H1 (cell line): ENCODE results near the gene RTKN2. TPM values are rescaled to one million over a fixed set of nuclear protein-coding genes. Genes with fewer than 3 reads are reported as not detected.

Experiments
- ASH2L ChIP-seq: fragments of 200-600, 300-600 bp; sonication (generic); IDR thresholded peaks from one replicate; pipeline ENCODE4 v1.7.1; 2017; ENCODE audit warnings: low read length
- EGR1 ChIP-seq: IDR thresholded peaks from 2 replicates; pipeline ENCODE4 v1.6.1; 2011; ENCODE audit warnings: low read depth, low read length, borderline replicate concordance
- GTF2F1 ChIP-seq: IDR thresholded peaks from 2 replicates; pipeline ENCODE4 v1.6.1; 2012; ENCODE audit warnings: low read depth, low read length, improper control_type of control experiment, borderline replicate concordance
- KDM4A ChIP-seq: IDR thresholded peaks from one replicate; pipeline ENCODE4 v1.7.1; 2012; ENCODE audit warnings: low read depth, mild to moderate bottlenecking, moderate library complexity, low read length, inconsistent platforms; ENCODE audit not compliant: severe bottlenecking
- KDM5A ChIP-seq: fragments of 200-600 bp; IDR thresholded peaks from 2 replicates; pipeline ENCODE4 v1.7.1; 2012; ENCODE audit warnings: mild to moderate bottlenecking, low read length, inconsistent platforms, mixed read lengths
- SIRT6 ChIP-seq: IDR thresholded peaks from one replicate; pipeline ENCODE4 v1.7.1; 2012; ENCODE audit warnings: low read length, inconsistent platforms
- polyA plus RNA-seq, 7 experiments: library from polyadenylated mRNA; depleted of rRNA in 3 of 7; stranded (reverse) in 5 of 7; unstranded in 2 of 7; fragments of >200 nt in 5 of 7; fragments of 200-250 nt in 2 of 7; gene quantifications; 1 replicate in 5 of 7; 2 replicates in 1 of 7; 4 replicates in 1 of 7; pipeline versions ENCODE4 v1.2.1 to v1.2.3, GENCODE V29; 2011 to 2013; ENCODE audit warnings: missing spikeins in 2 of 7, mixed read lengths in 2 of 7
- total RNA-seq: library from RNA; stranded (reverse); fragmentation: NEBNext Ultra II Directional; extraction: Animal tissue kit (Norgen Biotek cat#: 25700); gene quantifications from 2 replicates; pipeline ENCODE4 v1.2.1, GENCODE V29; 2021
- TF ChIP-seq, protein P1 (sequence below): IDR thresholded peaks from 2 replicates; pipeline ENCODE4 v1.6.1; 2011; ENCODE audit warnings: low read depth, mild to moderate bottlenecking, low read length; ENCODE audit not compliant: insufficient read depth

RTKN2 gene
- total and polyA plus RNA-seq, 2 of the 8 experiments (the other 6 are each of a cell fraction or from before 2014, with no cell fraction given): 5.1 to 24.6 TPM

DNA sequence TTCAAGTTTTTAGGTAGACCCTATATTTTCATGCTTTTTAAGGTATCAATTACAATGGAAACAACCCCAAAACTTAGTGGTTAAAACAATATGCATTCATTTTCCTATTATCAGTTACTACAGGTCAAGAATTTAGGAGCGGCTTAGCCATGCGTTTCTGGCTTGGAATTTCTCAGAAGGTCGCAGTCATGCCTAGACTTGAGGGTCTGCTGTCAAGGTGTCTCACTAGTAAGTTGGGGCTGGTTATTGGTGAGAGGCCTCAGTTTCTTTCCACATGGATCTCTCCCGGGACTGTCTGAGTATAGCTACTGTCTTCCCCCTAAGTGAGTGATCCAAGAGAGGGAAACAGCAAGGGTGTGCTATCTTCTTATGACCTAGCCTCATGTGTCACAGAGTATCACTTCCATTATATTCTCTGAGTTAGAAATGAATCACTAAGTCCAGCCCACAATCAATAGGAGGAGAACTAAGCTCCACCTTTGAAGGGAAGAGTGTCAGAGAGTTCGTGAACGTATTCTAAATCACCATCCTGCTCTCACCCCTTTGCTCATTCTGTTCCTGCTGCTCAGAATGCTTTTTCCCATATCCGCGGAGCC lies 80.5 kb downstream of the RTKN2 start (continued):
- TF ChIP-seq SIRT6 (no peak), ASH2L (no peak), KDM5A (no peak), KDM4A (no peak), GTF2F1 (no peak), EGR1 (no peak)
- TF ChIP-seq, protein P1, sequence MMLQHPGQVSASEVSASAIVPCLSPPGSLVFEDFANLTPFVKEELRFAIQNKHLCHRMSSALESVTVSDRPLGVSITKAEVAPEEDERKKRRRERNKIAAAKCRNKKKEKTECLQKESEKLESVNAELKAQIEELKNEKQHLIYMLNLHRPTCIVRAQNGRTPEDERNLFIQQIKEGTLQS: no peak
